GM18517 (cell line): ENCODE measurements around the gene LIN7C.
A peak's percentile ranks its signal among the peaks of the same experiment; 100 is the strongest.
"Not testable (repeated sequence)": the region's sequence is repeated elsewhere in the genome, so short reads cannot be mapped to it uniquely, and the experiment has no call there.

Experiments
- ATAC-seq: cut with Tn5 transposase; IDR thresholded peaks from one replicate; pipeline ENCODE4 v1.9.1; 2021; ENCODE audit warnings: mild to moderate bottlenecking, moderate library complexity; ENCODE audit not compliant: unreplicated experiment

LIN7C gene

GRCh38 chr11:27506200-27507182 is at the start of gene LIN7C:
Gene LIN7C (minus strand): TSS chr11:27506769. CDS start chr11:27506752, 17 bp downstream.
- ATAC-seq: peak; percentile 91

- ATAC-seq: no peak
These were observed 48.7 kb upstream of the LIN7C start for GRCh38 chr11:27555264-27555663.

GRCh38 chr11:27553186-27553585 is 46.6 kb upstream of the LIN7C start:
- ATAC-seq: no peak

- no peak for ATAC-seq
These were observed 45.8 kb upstream of the LIN7C start for GRCh38 chr11:27552341-27552740.

- no peak for ATAC-seq
These were observed 44.6 kb upstream of the LIN7C start for GRCh38 chr11:27551127-27551526.

- no peak for ATAC-seq
These were observed 39.4 kb upstream of the LIN7C start for GRCh38 chr11:27545946-27546345.

GRCh38 chr11:27545035-27545434 is 38.5 kb upstream of the LIN7C start:
- no peak for ATAC-seq

GRCh38 chr11:27541790-27542189 is 35.2 kb upstream of the LIN7C start:
- no peak for ATAC-seq

GRCh38 chr11:27540051-27540450 is 33.5 kb upstream of the LIN7C start:
- no peak for ATAC-seq

- no peak for ATAC-seq
These were observed 28.5 kb upstream of the LIN7C start for GRCh38 chr11:27535103-27535502.

- ATAC-seq: no peak
These were observed 26.2 kb upstream of the LIN7C start for GRCh38 chr11:27532652-27533325.

GRCh38 chr11:27528712-27529111 is 22.1 kb upstream of the LIN7C start:
- no peak for ATAC-seq

GRCh38 chr11:27526535-27526934 is 20.0 kb upstream of the LIN7C start:
- no peak for ATAC-seq

- ATAC-seq: no peak
These were observed 19.4 kb upstream of the LIN7C start for GRCh38 chr11:27525824-27526516.

- no peak for ATAC-seq
These were observed 17.6 kb upstream of the LIN7C start for GRCh38 chr11:27524155-27524554.

- ATAC-seq: no peak
These were observed 13.7 kb upstream of the LIN7C start for GRCh38 chr11:27520226-27520625.

- ATAC-seq: no peak
These were observed 11.9 kb upstream of the LIN7C start for GRCh38 chr11:27518518-27518917.

- ATAC-seq: not testable (repeated sequence)
These were observed 10.9 kb upstream of the LIN7C start for GRCh38 chr11:27517490-27517889.

- no peak for ATAC-seq
These were observed 8.0 kb upstream of the LIN7C start for GRCh38 chr11:27514558-27514957.

- ATAC-seq: no peak
These were observed 7.5 kb upstream of the LIN7C start for GRCh38 chr11:27514076-27514475.

- ATAC-seq: no peak
These were observed 6.8 kb upstream of the LIN7C start for GRCh38 chr11:27513389-27513788.
